A673 (cell line): ENCODE results near the gene ETFA. TPM values are rescaled to one million over a fixed set of nuclear protein-coding genes. Genes with fewer than 3 reads are reported as not detected.
A peak's percentile ranks its signal among the peaks of the same experiment; 100 is the strongest.

Experiments
- BruUV-seq: library from RNA; stranded (reverse); fragments of 400-500 nt; replicated peaks from 2 replicates; lab custom pipeline; 2021; lab: Mats Ljungman, UMichigan
- CTCF ChIA-PET: fragments of 300-600 bp; sonication (Branson Sonifier 250); formaldehyde crosslinking; loops from one replicate; lab custom pipeline; 2022; ENCODE audit warnings: antibody characterized with exemption; lab: Charles Lee
- POLR2A ChIA-PET: fragments of 300-600 bp; sonication (Branson Sonifier 250); formaldehyde crosslinking; loops from one replicate; lab custom pipeline; 2022; ENCODE audit warnings: antibody characterized with exemption; ENCODE audit not compliant: low non-redundant PET; lab: Charles Lee
- DNase-seq: peaks from one replicate; pipeline ENCODE4 v3.0.0-alpha.2; 2015; ENCODE audit warnings: low spot score
- H3K27ac ChIP-seq: fragments of 200-600 bp; sonication (generic); 2 replicates; pipeline ENCODE4 v1.5.1; 2016; ENCODE audit warnings: mixed run types, low read depth, mild to moderate bottlenecking, mixed read lengths, antibody characterized with exemption, low read length; ENCODE audit not compliant: poor library complexity, severe bottlenecking
- H3K27me3 ChIP-seq: fragments of 200-600 bp; sonication (generic); replicated peaks from 2 replicates; pipeline ENCODE4 v1.6.1; 2017; ENCODE audit warnings: mixed run types, low read depth, mild to moderate bottlenecking, mixed read lengths, antibody characterized with exemption, low read length; ENCODE audit not compliant: insufficient read depth, poor library complexity
- H3K36me3 ChIP-seq: fragments of 200-600 bp; sonication (generic); 2 replicates; pipeline ENCODE4 v1.6.1; 2016; ENCODE audit warnings: mixed run types, mild to moderate bottlenecking, mixed read lengths, antibody characterized with exemption, low read length; ENCODE audit not compliant: insufficient read depth, poor library complexity, severe bottlenecking
- H3K4me1 ChIP-seq: fragments of 200-600 bp; sonication (generic); 2 replicates; pipeline ENCODE4 v1.6.1; 2017; ENCODE audit warnings: mixed run types, mild to moderate bottlenecking, mixed read lengths, antibody characterized with exemption, low read length; ENCODE audit not compliant: insufficient read depth, poor library complexity, severe bottlenecking
- H3K4me3 ChIP-seq: fragments of 200-600 bp; sonication (generic); 2 replicates; pipeline ENCODE4 v1.5.1; 2016; ENCODE audit warnings: low read depth, mixed run types, mild to moderate bottlenecking, mixed read lengths, low read length; ENCODE audit not compliant: poor library complexity, severe bottlenecking
- H3K9me3 ChIP-seq: fragments of 200-600 bp; sonication (generic); 2 replicates; pipeline ENCODE4 v1.6.1; 2016; ENCODE audit warnings: mixed run types, low read depth, mild to moderate bottlenecking, mixed read lengths, antibody characterized with exemption, low read length; ENCODE audit not compliant: poor library complexity, severe bottlenecking
- EZH2 ChIP-seq: fragments of 200-600 bp; sonication (generic); IDR thresholded peaks from 2 replicates; pipeline ENCODE4 v1.6.1; 2017; ENCODE audit warnings: borderline replicate concordance, low read depth, mild to moderate bottlenecking, mixed read lengths, antibody characterized with exemption, low read length; ENCODE audit not compliant: poor library complexity, severe bottlenecking
- intact Hi-C: fragments of 100-400 bp; cut with micrococcal nuclease; formaldehyde crosslinking; loops from one replicate; pipeline ENCODE4 v1.10.0; 2022; ENCODE audit not compliant: unreplicated experiment
- total RNA-seq: library from RNA; stranded (reverse); gene quantifications from 2 replicates; pipeline ENCODE4 v1.2.3, GENCODE V29; 2021
- TF ChIP-seq, protein P1 (sequence below): fragments of 300-800, 200-600 bp; sonication (generic); conservative IDR thresholded peaks from 2 replicates; pipeline ENCODE4 v1.5.1; 2017; ENCODE audit warnings: low read depth, mild to moderate bottlenecking, antibody characterized with exemption, low read length, moderate library complexity, mixed read lengths

ETFA gene
- total RNA-seq, 1 experiment from 2014 or later = 133 TPM

GRCh38 chr15:76333720-76334437 is 22.6 kb upstream of the ETFA start:
- BruUV-seq = no TSS peak
- intact Hi-C loops = loop anchor here (5.0 to 10.0 kb wide), 3 partner anchors 97 to 511 kb away; no protein-coding TSS in a partner anchor

GRCh38 chr15:76333309-76333708 is 22.0 kb upstream of the ETFA start:
- Histone ChIP-seq H3K36me3 (no peaks in the 10 kb centered on the region), H3K27me3 (peaks cover 9% of the 10 kb centered on the region), H3K4me3 (no peak overlapping the region), H3K9me3 (no peaks in the 10 kb centered on the region), H3K4me1 (peaks cover 23% of the 10 kb centered on the region), H3K27ac (no peak overlapping the region)
- no peak for DNase-seq
- ChIA-PET CTCF (no interaction called here), POLR2A (no interaction called here)
- BruUV-seq = no TSS peak
- no peak for TF ChIP-seq EZH2
- TF ChIP-seq, protein P1, sequence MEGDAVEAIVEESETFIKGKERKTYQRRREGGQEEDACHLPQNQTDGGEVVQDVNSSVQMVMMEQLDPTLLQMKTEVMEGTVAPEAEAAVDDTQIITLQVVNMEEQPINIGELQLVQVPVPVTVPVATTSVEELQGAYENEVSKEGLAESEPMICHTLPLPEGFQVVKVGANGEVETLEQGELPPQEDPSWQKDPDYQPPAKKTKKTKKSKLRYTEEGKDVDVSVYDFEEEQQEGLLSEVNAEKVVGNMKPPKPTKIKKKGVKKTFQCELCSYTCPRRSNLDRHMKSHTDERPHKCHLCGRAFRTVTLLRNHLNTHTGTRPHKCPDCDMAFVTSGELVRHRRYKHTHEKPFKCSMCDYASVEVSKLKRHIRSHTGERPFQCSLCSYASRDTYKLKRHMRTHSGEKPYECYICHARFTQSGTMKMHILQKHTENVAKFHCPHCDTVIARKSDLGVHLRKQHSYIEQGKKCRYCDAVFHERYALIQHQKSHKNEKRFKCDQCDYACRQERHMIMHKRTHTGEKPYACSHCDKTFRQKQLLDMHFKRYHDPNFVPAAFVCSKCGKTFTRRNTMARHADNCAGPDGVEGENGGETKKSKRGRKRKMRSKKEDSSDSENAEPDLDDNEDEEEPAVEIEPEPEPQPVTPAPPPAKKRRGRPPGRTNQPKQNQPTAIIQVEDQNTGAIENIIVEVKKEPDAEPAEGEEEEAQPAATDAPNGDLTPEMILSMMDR = no peak
- intact Hi-C loops = loop anchor here (5.0 to 10.0 kb wide), 3 partner anchors 96 to 511 kb away; no protein-coding TSS in a partner anchor

More at GRCh38 chr15:76333720-76334437, 22.6 kb upstream of the ETFA start:
- POLR2A ChIA-PET = no interaction called here
- no peaks in the 10 kb centered on the region for H3K36me3 ChIP-seq
- no peak overlapping the region for H3K27ac ChIP-seq
- H3K4me3 ChIP-seq = no peak overlapping the region
- peaks cover 13% of the 10 kb centered on the region for H3K27me3 ChIP-seq
- DNase-seq = no peak
- CTCF ChIA-PET = no interaction called here
- no peaks in the 10 kb centered on the region for H3K9me3 ChIP-seq
- H3K4me1 ChIP-seq = peaks cover 23% of the 10 kb centered on the region
- no peak for TF ChIP-seq EZH2
- TF ChIP-seq, protein P1 = peak; percentile 43

DNA sequence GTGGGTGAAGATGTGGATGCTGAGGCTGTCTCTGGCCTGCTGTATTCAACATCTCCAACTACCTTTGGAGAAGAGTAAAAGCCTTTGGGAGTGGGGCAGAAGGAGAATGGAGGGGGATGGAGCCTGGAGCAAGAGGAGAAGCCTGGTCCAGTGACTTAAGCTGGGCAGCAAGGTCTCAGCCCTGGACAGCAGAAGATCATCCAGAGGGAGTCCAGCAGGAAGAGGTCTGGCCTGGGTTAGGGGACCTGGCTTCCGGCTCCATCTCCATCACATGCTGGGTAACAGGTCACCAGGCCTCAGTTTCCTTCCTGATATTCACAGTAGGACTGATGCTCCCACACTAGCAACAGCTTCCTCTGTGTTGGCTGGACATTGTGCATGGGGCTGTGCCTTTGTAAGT is 21.5 kb upstream of the ETFA start:
- Histone ChIP-seq H3K9me3 (no peaks in the 10 kb centered on the region), H3K27ac (no peak overlapping the region), H3K4me3 (no peak overlapping the region), H3K4me1 (peaks cover 20% of the 10 kb centered on the region), H3K36me3 (no peaks in the 10 kb centered on the region), H3K27me3 (peaks cover 11% of the 10 kb centered on the region)
- TF ChIP-seq, protein P1 = no peak
- TF ChIP-seq EZH2 = no peak
- intact Hi-C loops = loop anchor here (5.0 to 10.0 kb wide), 3 partner anchors 95 to 512 kb away; no protein-coding TSS in a partner anchor
- no TSS peak for BruUV-seq
- ChIA-PET POLR2A (no interaction called here), CTCF (no interaction called here)
- no peak for DNase-seq
